Measurements from ENCODE around the gene HMGN3. TPM values are rescaled to one million over a fixed set of nuclear protein-coding genes. Genes with fewer than 3 reads are reported as not detected.
"Not testable (repeated sequence)": the region's sequence is repeated elsewhere in the genome, so short reads cannot be mapped to it uniquely, and the experiment has no call there.

Gene HMGN3
- total RNA-seq, result 10 to 100 TPM; 47.2 to 72.1 TPM

GRCh38 chr6:79234150-79235022 lies at the start of gene HMGN3:
HMGN3 (minus strand) TSS chr6:79234682.
- DNase-seq (peak; percentile 95), ATAC-seq (peak; percentile 97)
- Mint-ChIP-seq H3K9me3 (ENCODE audit: low read depth) (no peaks in the 10 kb centered on the region), H3K4me3 (peak within 1 kb of the TSS; percentile 92), H3K27me3 (peaks cover 10% of the 10 kb centered on the region), H3K27ac (peak within 1 kb of the TSS; percentile 92), H3K36me3 (peaks cover 7% of the 10 kb centered on the region), H3K4me1 (peaks cover 17% of the 10 kb centered on the region)
- CTCF ChIA-PET, result no interaction called here

- CTCF ChIA-PET, result no interaction called here
- Mint-ChIP-seq H3K4me1 (no peaks in the 10 kb centered on the region), H3K36me3 (no peaks in the 10 kb centered on the region), H3K9me3 (ENCODE audit: low read depth) (no peaks in the 10 kb centered on the region), H3K4me3 (no peak overlapping the region), H3K27me3 (no peaks in the 10 kb centered on the region), H3K27ac (no peak overlapping the region)
- DNase-seq (no peak), ATAC-seq (no peak)
Measured at GRCh38 chr6:79280756-79281155, 46.3 kb upstream of the HMGN3 start.

- Mint-ChIP-seq H3K27ac (no peak overlapping the region), H3K4me3 (no peak overlapping the region), H3K27me3 (peaks cover 4% of the 10 kb centered on the region), H3K36me3 (no peaks in the 10 kb centered on the region), H3K4me1 (no peaks in the 10 kb centered on the region), H3K9me3 (ENCODE audit: low read depth) (no peaks in the 10 kb centered on the region)
- no peak for DNase-seq
- ATAC-seq, result no peak
- CTCF ChIA-PET, result no interaction called here
Measured at GRCh38 chr6:79277109-79277508, 42.6 kb upstream of the HMGN3 start.

- Mint-ChIP-seq H3K4me1 (no peaks in the 10 kb centered on the region), H3K4me3 (no peak overlapping the region), H3K36me3 (no peaks in the 10 kb centered on the region), H3K9me3 (ENCODE audit: low read depth) (no peaks in the 10 kb centered on the region), H3K27me3 (peaks cover 21% of the 10 kb centered on the region), H3K27ac (no peak overlapping the region)
- DNase-seq (no peak), ATAC-seq (no peak)
- CTCF ChIA-PET, result no interaction called here
Measured at GRCh38 chr6:79269877-79270276, 35.4 kb upstream of the HMGN3 start.

- no peak for DNase-seq
- H3K4me1 Mint-ChIP-seq, result no peaks in the 10 kb centered on the region
- ATAC-seq, result no peak
- CTCF ChIA-PET, result no interaction called here
- H3K27ac Mint-ChIP-seq, result no peak overlapping the region
- no peak overlapping the region for H3K4me3 Mint-ChIP-seq
- H3K27me3 Mint-ChIP-seq, result peaks cover 19% of the 10 kb centered on the region
- no peaks in the 10 kb centered on the region for H3K36me3 Mint-ChIP-seq
- no peaks in the 10 kb centered on the region for H3K9me3 Mint-ChIP-seq (ENCODE audit: low read depth)
Measured at GRCh38 chr6:79267128-79267527, 32.6 kb upstream of the HMGN3 start.

GRCh38 chr6:79266051-79266450 lies 31.6 kb upstream of the HMGN3 start:
- Mint-ChIP-seq H3K4me1 (no peaks in the 10 kb centered on the region), H3K4me3 (no peak overlapping the region), H3K27ac (no peak overlapping the region), H3K9me3 (ENCODE audit: low read depth) (no peaks in the 10 kb centered on the region), H3K36me3 (no peaks in the 10 kb centered on the region), H3K27me3 (peaks cover 16% of the 10 kb centered on the region)
- DNase-seq (no peak), ATAC-seq (no peak)
- CTCF ChIA-PET, result no interaction called here

- Mint-ChIP-seq H3K4me1 (no peaks in the 10 kb centered on the region), H3K27me3 (peaks cover 6% of the 10 kb centered on the region), H3K4me3 (no peak overlapping the region), H3K27ac (no peak overlapping the region), H3K36me3 (no peaks in the 10 kb centered on the region), H3K9me3 (ENCODE audit: low read depth) (peaks cover 3% of the 10 kb centered on the region)
- CTCF ChIA-PET, result no interaction called here
- ATAC-seq (no peak), DNase-seq (no peak)
Measured at GRCh38 chr6:79263359-79263758, 28.9 kb upstream of the HMGN3 start.

- peaks cover 3% of the 10 kb centered on the region for H3K9me3 Mint-ChIP-seq (ENCODE audit: low read depth)
- no peaks in the 10 kb centered on the region for H3K36me3 Mint-ChIP-seq
- H3K4me1 Mint-ChIP-seq, result no peaks in the 10 kb centered on the region
- H3K27me3 Mint-ChIP-seq, result peaks cover 3% of the 10 kb centered on the region
- H3K27ac Mint-ChIP-seq, result no peak overlapping the region
- H3K4me3 Mint-ChIP-seq, result no peak overlapping the region
- no peak for DNase-seq
- no peak for ATAC-seq
- CTCF ChIA-PET, result no interaction called here
Measured at GRCh38 chr6:79261666-79262065, 27.2 kb upstream of the HMGN3 start.

- CTCF ChIA-PET, result no interaction called here
- no peaks in the 10 kb centered on the region for H3K4me1 Mint-ChIP-seq
- H3K27ac Mint-ChIP-seq, result no peak overlapping the region
Measured at GRCh38 chr6:79260772-79261171, 26.3 kb upstream of the HMGN3 start.

GRCh38 chr6:79257381-79258205 lies 23.1 kb upstream of the HMGN3 start:
- Mint-ChIP-seq H3K4me1 (no peaks in the 10 kb centered on the region), H3K36me3 (no peaks in the 10 kb centered on the region), H3K27me3 (no peaks in the 10 kb centered on the region), H3K9me3 (ENCODE audit: low read depth) (peaks cover 3% of the 10 kb centered on the region), H3K27ac (no peak overlapping the region), H3K4me3 (no peak overlapping the region)
- DNase-seq, result no peak
- ATAC-seq, result no peak
- CTCF ChIA-PET, result no interaction called here

More at GRCh38 chr6:79260772-79261171, 26.3 kb upstream of the HMGN3 start:
- ATAC-seq, result no peak
- Mint-ChIP-seq H3K4me3 (no peak overlapping the region), H3K36me3 (no peaks in the 10 kb centered on the region), H3K27me3 (peaks cover 3% of the 10 kb centered on the region), H3K9me3 (ENCODE audit: low read depth) (peaks cover 3% of the 10 kb centered on the region)
- DNase-seq, result no peak

- H3K27me3 Mint-ChIP-seq; H3K9me3 Mint-ChIP-seq (ENCODE audit: low read depth); H3K36me3 Mint-ChIP-seq; H3K4me1 Mint-ChIP-seq; ATAC-seq; H3K27ac Mint-ChIP-seq; H3K4me3 Mint-ChIP-seq; DNase-seq; CTCF ChIA-PET: not testable (repeated sequence)
Measured at GRCh38 chr6:79256770-79257169, 22.3 kb upstream of the HMGN3 start.

- CTCF ChIA-PET; H3K27me3 Mint-ChIP-seq; H3K9me3 Mint-ChIP-seq (ENCODE audit: low read depth); H3K4me1 Mint-ChIP-seq; ATAC-seq; H3K27ac Mint-ChIP-seq; DNase-seq; H3K4me3 Mint-ChIP-seq; H3K36me3 Mint-ChIP-seq: not testable (repeated sequence)
Measured at GRCh38 chr6:79255086-79255485, 20.6 kb upstream of the HMGN3 start.

- H3K27ac Mint-ChIP-seq, result no peak overlapping the region
- H3K9me3 Mint-ChIP-seq (ENCODE audit: low read depth), result no peaks in the 10 kb centered on the region
- H3K4me1 Mint-ChIP-seq, result no peaks in the 10 kb centered on the region
- no peak overlapping the region for H3K4me3 Mint-ChIP-seq
- ATAC-seq (no peak), DNase-seq (no peak)
- H3K27me3 Mint-ChIP-seq, result no peaks in the 10 kb centered on the region
- CTCF ChIA-PET, result interaction anchor here (0.6 kb wide), 1 partner anchor 420 kb away, joined by 4 read pairs; no protein-coding TSS in a partner anchor
- no peaks in the 10 kb centered on the region for H3K36me3 Mint-ChIP-seq
Measured at GRCh38 chr6:79250559-79250958, 16.1 kb upstream of the HMGN3 start.

- Mint-ChIP-seq H3K36me3 (no peaks in the 10 kb centered on the region), H3K27me3 (no peaks in the 10 kb centered on the region), H3K9me3 (ENCODE audit: low read depth) (no peaks in the 10 kb centered on the region), H3K4me1 (no peaks in the 10 kb centered on the region), H3K27ac (no peak overlapping the region), H3K4me3 (no peak overlapping the region)
- ATAC-seq (no peak), DNase-seq (no peak)
- CTCF ChIA-PET, result interaction anchor here (0.6 kb wide), 1 partner anchor 420 kb away, joined by 4 read pairs; no protein-coding TSS in a partner anchor
Measured at GRCh38 chr6:79250107-79250514, 15.6 kb upstream of the HMGN3 start.

Measured in activated CD8-positive, alpha-beta memory T cell treated with anti-CD3 and anti-CD28 coated beads, Interleukin-2, amount 10 ng/mL, durations not matched to agents 7 days and 5 days (primary cell).